Peyer's patch (tissue), 4 donors: ENCODE measurements around the gene NCLN. TPM values are rescaled to one million over a fixed set of nuclear protein-coding genes. Genes with fewer than 3 reads are reported as not detected.

ENCODE experiments used
- DNase-seq, 3 donors: peaks; one replicate each; pipeline ENCODE4 v3.0.0-alpha.2; 2017 to 2019
- H3K27ac ChIP-seq, 4 donors: fragments of 200-600 bp; sonication (generic); one replicate each; pipeline ENCODE4 v1.5.1; 2016 to 2019
- H3K27me3 ChIP-seq, 2 donors: fragments of 200-600 bp; sonication (generic); one replicate each; pipeline ENCODE4 v1.5.1; 2019
- H3K36me3 ChIP-seq, 3 donors: fragments of 200-600 bp; sonication (generic); one replicate each; pipeline ENCODE4 v1.5.1; 2016 to 2019
- H3K4me1 ChIP-seq, 4 donors: fragments of 200-600 bp; sonication (generic); one replicate each; pipeline ENCODE4 v1.5.1; 2016 to 2019
- H3K4me3 ChIP-seq, 4 donors: fragments of 200-600 bp; sonication (generic); 1 replicate in 3 of 4; 2 replicates in 1 of 4; pipeline ENCODE4 v1.5.1; 2016 to 2019; ENCODE audit warnings: mild to moderate bottlenecking in 1 of 4
- H3K9me3 ChIP-seq, 4 donors: fragments of 200-600 bp; sonication (generic); one replicate each; pipeline ENCODE4 v1.5.1; 2016 to 2019; ENCODE audit warnings: mild to moderate bottlenecking in 1 of 4
- CTCF ChIP-seq, 6 experiments: fragments of 450-650 bp in 4 of 6; fragments of 200-600 bp in 2 of 6; sonication (generic) in 1 of 6; IDR thresholded peaks; one replicate each; pipeline ENCODE4 v1.5.1; 2017 to 2019; ENCODE audit warnings: antibody characterized with exemption in 6 of 6, mild to moderate bottlenecking in 3 of 6, moderate library complexity in 1 of 6
- POLR2A ChIP-seq, 2 donors: fragments of 450-650 bp; IDR thresholded peaks; one replicate each; pipeline ENCODE4 v1.5.1; 2017; ENCODE audit warnings: antibody characterized with exemption in 2 of 2, mild to moderate bottlenecking in 2 of 2, moderate library complexity in 2 of 2
- total RNA-seq, 4 donors: library from RNA; depleted of rRNA; stranded (reverse); fragments of >200 nt; gene quantifications; one replicate each; pipeline ENCODE4 v1.1.0, GENCODE V29; 2016

NCLN gene
- total RNA-seq, 4 donors from 2014 or later, result 84.2 to 126 (median 117) TPM

- Histone ChIP-seq H3K9me3 (no peaks in the 10 kb centered on the region), H3K4me3 (no peak overlapping the region), H3K27ac (no peak overlapping the region), H3K4me1 (no peaks in the 10 kb centered on the region), H3K36me3 (no peaks in the 10 kb centered on the region), H3K27me3 (no peaks in the 10 kb centered on the region)
- DNase-seq, result no peak
- no peak for TF ChIP-seq CTCF (IDR thresholded peaks at IDR 0.05)
- TF ChIP-seq POLR2A (IDR thresholded peaks at IDR 0.05), result no peak
These were observed 37.2 kb upstream of the NCLN start for GRCh38 chr19:3148503-3148902.

GRCh38 chr19:3149089-3149488 lies 36.6 kb upstream of the NCLN start:
- Histone ChIP-seq H3K27me3 (no peaks in the 10 kb centered on the region), H3K9me3 (no peaks in the 10 kb centered on the region), H3K27ac (no peak overlapping the region), H3K4me1 (no peaks in the 10 kb centered on the region), H3K4me3 (no peak overlapping the region), H3K36me3 (no peaks in the 10 kb centered on the region)
- DNase-seq, result no peak
- no peak for TF ChIP-seq POLR2A (IDR thresholded peaks at IDR 0.05)
- no peak for TF ChIP-seq CTCF (IDR thresholded peaks at IDR 0.05)

DNA sequence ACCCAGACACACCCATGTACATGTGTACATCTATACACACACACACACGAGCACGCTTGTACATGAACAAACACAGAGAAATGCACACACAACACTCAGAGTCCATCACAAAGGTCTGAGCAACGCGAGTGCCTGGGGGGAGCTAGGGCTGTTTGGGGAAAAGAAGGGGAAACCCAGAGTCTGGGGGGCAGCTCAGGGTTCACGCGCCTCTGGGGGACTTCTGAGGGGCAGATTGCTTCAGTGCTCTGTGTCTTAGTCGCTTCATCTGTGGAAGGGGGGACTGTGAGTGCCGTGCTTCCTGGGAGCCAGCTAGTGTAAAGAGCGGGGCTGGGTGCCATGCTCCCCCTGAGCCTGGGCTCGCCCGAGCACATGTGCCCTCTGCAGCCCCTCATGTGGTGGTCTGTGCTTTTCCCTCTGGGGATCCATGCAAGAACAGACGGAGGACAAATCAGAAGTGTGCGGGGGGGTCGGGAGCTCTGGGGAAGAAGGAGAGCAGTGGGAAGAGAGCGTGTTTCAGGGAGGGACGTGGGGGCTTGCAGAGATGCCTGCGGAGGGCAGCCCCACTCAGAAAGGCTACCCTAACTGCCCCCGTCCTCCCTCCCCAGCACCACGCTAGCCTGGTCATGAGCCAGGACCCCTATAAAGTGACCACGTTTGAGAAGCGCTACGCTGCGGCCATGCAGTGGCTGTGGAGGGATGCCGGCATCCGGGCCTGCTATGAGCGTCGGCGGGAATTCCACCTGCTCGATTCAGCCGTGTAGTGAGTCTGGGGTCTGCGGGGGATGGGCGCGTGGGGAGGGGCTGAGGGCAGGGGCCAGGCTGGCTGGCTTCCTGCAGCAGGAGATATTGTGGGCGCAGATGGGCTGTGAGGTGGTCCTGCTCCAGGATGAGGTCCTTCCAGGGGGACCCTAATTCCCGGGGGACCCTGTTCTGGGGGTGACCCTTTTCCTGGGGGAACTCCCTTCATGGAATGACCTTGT lies 35.9 kb upstream of the NCLN start:
- Histone ChIP-seq H3K27me3 (no peaks in the 10 kb centered on the region), H3K4me3 (no peak overlapping the region), H3K4me1 (no peaks in the 10 kb centered on the region), H3K9me3 (no peaks in the 10 kb centered on the region), H3K36me3 (no peaks in the 10 kb centered on the region), H3K27ac (no peak overlapping the region)
- no peak for TF ChIP-seq POLR2A (IDR thresholded peaks at IDR 0.05)
- no peak for TF ChIP-seq CTCF (IDR thresholded peaks at IDR 0.05)
- DNase-seq, result no peak

GRCh38 chr19:3150739-3151329 lies 34.9 kb upstream of the NCLN start:
- no peak overlapping the region for H3K4me3 ChIP-seq
- H3K27me3 ChIP-seq, result no peaks in the 10 kb centered on the region
- no peaks in the 10 kb centered on the region for H3K36me3 ChIP-seq
- no peak overlapping the region for H3K27ac ChIP-seq
- no peak for DNase-seq
- no peaks in the 10 kb centered on the region for H3K9me3 ChIP-seq
- H3K4me1 ChIP-seq, result no peaks in the 10 kb centered on the region
- TF ChIP-seq CTCF (IDR thresholded peaks at IDR 0.05) (no peak), POLR2A (IDR thresholded peaks at IDR 0.05) (no peak)

GRCh38 chr19:3151563-3152418 lies 33.9 kb upstream of the NCLN start:
- no peak for DNase-seq
- no peaks in the 10 kb centered on the region for H3K27me3 ChIP-seq
- TF ChIP-seq POLR2A (IDR thresholded peaks at IDR 0.05) (no peak), CTCF (IDR thresholded peaks at IDR 0.05) (no peak)
- H3K27ac ChIP-seq, result no peak overlapping the region
- H3K9me3 ChIP-seq, result no peaks in the 10 kb centered on the region
- no peak overlapping the region for H3K4me3 ChIP-seq
- H3K4me1 ChIP-seq, result no peaks in the 10 kb centered on the region
- no peaks in the 10 kb centered on the region for H3K36me3 ChIP-seq
